HCT116 (cell line): ENCODE measurements around the gene KRT37. TPM values are rescaled to one million over a fixed set of nuclear protein-coding genes. Genes with fewer than 3 reads are reported as not detected.

Experiments used
- ATAC-seq: fragments of 200-7000 bp; cut with Tn5 transposase; 2 replicates; pipeline ENCODE4 v1.9.1; 2020; ENCODE audit warnings: mild to moderate bottlenecking, moderate library complexity
- BruUV-seq: library from RNA; stranded (reverse); fragments of 400-500 nt; replicated peaks from 2 replicates; lab custom pipeline; 2021; lab: Mats Ljungman, UMichigan
- CTCF ChIA-PET: fragments of 300-600 bp; sonication (Branson Sonifier 250); formaldehyde crosslinking; loops from one replicate; lab custom pipeline; 2021; ENCODE audit warnings: antibody characterized with exemption; lab: Charles Lee
- POLR2A ChIA-PET: fragments of 300-600, 350-600 bp; sonication (Branson Sonifier 250); formaldehyde crosslinking; loops from one replicate; lab custom pipeline; 2021; ENCODE audit warnings: antibody characterized with exemption; lab: Charles Lee
- RAD21 ChIA-PET, 2 experiments: fragments of 300-600 bp; sonication (Branson Sonifier 250); formaldehyde crosslinking; loops; one replicate each; lab custom pipeline; 2023; ENCODE audit warnings: low total read pairs in 2 of 2; ENCODE audit not compliant: uncharacterized antibody in 2 of 2, unreplicated experiment in 2 of 2, low non-redundant PET in 1 of 2; lab: Charles Lee
- DNase-seq: peaks from one replicate; pipeline ENCODE4 v3.0.0-alpha.2; 2010; ENCODE audit warnings: low read depth, low spot score
- H2AFZ ChIP-seq: fragments of 200-600 bp; shearing (Covaris generic), sonication (generic); 2 replicates; pipeline ENCODE4 v1.6.1; 2017; ENCODE audit warnings: low read depth, mixed run types, mixed read lengths, antibody characterized with exemption, low read length; ENCODE audit not compliant: poor library complexity, severe bottlenecking
- H3K27ac ChIP-seq: 2 replicates; pipeline ENCODE4 v1.5.1; 2012; ENCODE audit warnings: low read depth, low read length
- H3K27me3 ChIP-seq: fragments of 200-600 bp; sonication (generic); 2 replicates; pipeline ENCODE4 v1.6.1; 2016; ENCODE audit warnings: mixed run types, low read length, mixed read lengths; ENCODE audit not compliant: insufficient read depth
- H3K36me3 ChIP-seq, 2 experiments: fragments of 200-500 bp in 1 of 2; fragments of 200-600 bp in 1 of 2; sonication (Bioruptor generic) in 1 of 2; sonication (generic) in 1 of 2; 2 replicates each; pipeline versions ENCODE4 v1.5.1 to v1.6.1; 2014 to 2016; ENCODE audit warnings: low read length in 2 of 2, inconsistent platforms in 1 of 2, mixed read lengths in 1 of 2, mixed run types in 1 of 2; ENCODE audit not compliant: insufficient read depth in 2 of 2, control insufficient read depth in 1 of 2
- H3K4me1 ChIP-seq, 2 experiments: fragments of 200-600 bp in 1 of 2; sonication (generic) in 1 of 2; 2 replicates each; pipeline versions ENCODE4 v1.5.1 to v1.6.1; 2012 to 2017; ENCODE audit warnings: low read length in 2 of 2, inconsistent platforms in 1 of 2, mild to moderate bottlenecking in 1 of 2, mixed read lengths in 1 of 2, mixed run types in 1 of 2, moderate library complexity in 1 of 2; ENCODE audit not compliant: insufficient read depth in 2 of 2, control insufficient read depth in 1 of 2
- H3K4me2 ChIP-seq: fragments of 200-600 bp; sonication (generic); 2 replicates; pipeline ENCODE4 v1.6.1; 2017; ENCODE audit warnings: mixed run types, low read length, mixed read lengths
- H3K4me3 ChIP-seq, 2 experiments: fragments of 200-600 bp in 1 of 2; sonication (generic) in 1 of 2; replicated peaks in 1 of 2; 2 replicates each; pipeline ENCODE4 v1.5.1; 2011 to 2016; ENCODE audit warnings: low read length in 2 of 2, control low read depth in 1 of 2, low read depth in 1 of 2, mild to moderate bottlenecking in 1 of 2, mixed read lengths in 1 of 2, mixed run types in 1 of 2
- H3K79me2 ChIP-seq: fragments of 200-600 bp; sonication (generic); 2 replicates; pipeline ENCODE4 v1.6.1; 2017; ENCODE audit warnings: mild to moderate bottlenecking, mixed run types, low read length, moderate library complexity, mixed read lengths; ENCODE audit not compliant: insufficient read depth
- H3K9ac ChIP-seq: fragments of 200-600 bp; sonication (generic); 2 replicates; pipeline ENCODE4 v1.6.1; 2016; ENCODE audit warnings: low read length, mixed read lengths
- H3K9me2 ChIP-seq: fragments of 200-600 bp; sonication (generic), shearing (Covaris generic); 2 replicates; pipeline ENCODE4 v1.6.1; 2017; ENCODE audit warnings: mixed run types, mild to moderate bottlenecking, moderate library complexity; ENCODE audit not compliant: insufficient read depth
- H3K9me3 ChIP-seq, 2 experiments: fragments of 200-500 bp in 1 of 2; fragments of 200-600 bp in 1 of 2; sonication (Bioruptor generic) in 1 of 2; sonication (generic) in 1 of 2; 2 replicates each; pipeline ENCODE4 v1.6.1; 2014 to 2017; ENCODE audit warnings: low read length in 2 of 2, mixed read lengths in 2 of 2, inconsistent platforms in 1 of 2, low read depth in 1 of 2, mild to moderate bottlenecking in 1 of 2, mixed run types in 1 of 2, moderate library complexity in 1 of 2; ENCODE audit not compliant: control insufficient read depth in 1 of 2, insufficient read depth in 1 of 2
- H4K20me1 ChIP-seq: fragments of 200-600 bp; sonication (generic), shearing (Covaris generic); 2 replicates; pipeline ENCODE4 v1.6.1; 2017; ENCODE audit warnings: mixed run types, mild to moderate bottlenecking, moderate library complexity; ENCODE audit not compliant: insufficient read depth
- ATF3 ChIP-seq: IDR thresholded peaks from 2 replicates; pipeline ENCODE4 v1.6.1; 2012
- CBX3 ChIP-seq: IDR thresholded peaks from 2 replicates; pipeline ENCODE4 v1.6.1; 2012; ENCODE audit warnings: low read depth
- CEBPB ChIP-seq: IDR thresholded peaks from 2 replicates; pipeline ENCODE4 v1.6.1; 2012; ENCODE audit warnings: low read depth
- CTCF ChIP-seq, 3 experiments: fragments of 200-600 bp in 1 of 3; sonication (generic) in 1 of 3; IDR thresholded peaks in 2 of 3; conservative IDR thresholded peaks in 1 of 3; 2 replicates each; pipeline ENCODE4 v1.5.1; 2012 to 2017; ENCODE audit warnings: low read depth in 2 of 3, low read length in 2 of 3, antibody characterized with exemption in 1 of 3, borderline replicate concordance in 1 of 3, control low read depth in 1 of 3, mild to moderate bottlenecking in 1 of 3, mixed read lengths in 1 of 3, mixed run types in 1 of 3, moderate library complexity in 1 of 3; ENCODE audit not compliant: insufficient read depth in 1 of 3
- EGR1 ChIP-seq: IDR thresholded peaks from 2 replicates; pipeline ENCODE4 v1.6.1; 2012; ENCODE audit warnings: low read depth
- EZH2phosphoT487 ChIP-seq: fragments of 200-600 bp; IDR thresholded peaks from 2 replicates; pipeline ENCODE4 v1.6.1; 2018; ENCODE audit warnings: antibody characterized with exemption, borderline replicate concordance
- FOSL1 ChIP-seq: IDR thresholded peaks from 2 replicates; pipeline ENCODE4 v1.6.1; 2012; ENCODE audit warnings: low read depth
- JUND ChIP-seq: IDR thresholded peaks from 2 replicates; pipeline ENCODE4 v1.6.1; 2012
- MAX ChIP-seq: IDR thresholded peaks from 2 replicates; pipeline ENCODE4 v1.6.1; 2012
- POLR2A ChIP-seq: IDR thresholded peaks from 2 replicates; pipeline ENCODE4 v1.7.0; 2011; ENCODE audit warnings: borderline replicate concordance; ENCODE audit not compliant: insufficient read depth, insufficient read length; ENCODE audit errors: extremely low read depth
- POLR2AphosphoS5 ChIP-seq: IDR thresholded peaks from 2 replicates; pipeline ENCODE4 v1.6.1; 2011; ENCODE audit warnings: mild to moderate bottlenecking, low read depth, low read length, moderate library complexity
- RAD21 ChIP-seq: IDR thresholded peaks from 2 replicates; pipeline ENCODE4 v1.6.1; 2012; ENCODE audit warnings: low read depth, mild to moderate bottlenecking
- REST ChIP-seq: IDR thresholded peaks from 2 replicates; pipeline ENCODE4 v1.6.1; 2012; ENCODE audit warnings: low read depth
- SIN3A ChIP-seq: IDR thresholded peaks from 2 replicates; pipeline ENCODE4 v1.6.1; 2012; ENCODE audit warnings: low read depth
- SP1 ChIP-seq: IDR thresholded peaks from 2 replicates; pipeline ENCODE4 v1.6.1; 2012; ENCODE audit warnings: low read depth
- SRF ChIP-seq: IDR thresholded peaks from 2 replicates; pipeline ENCODE4 v1.6.1; 2012; ENCODE audit warnings: low read depth
- TCF7L2 ChIP-seq: IDR thresholded peaks from 2 replicates; pipeline ENCODE4 v1.7.0; 2011; ENCODE audit warnings: borderline replicate concordance, inconsistent platforms; ENCODE audit not compliant: insufficient read depth, insufficient read length; ENCODE audit errors: extremely low read depth
- YY1 ChIP-seq: IDR thresholded peaks from 2 replicates; pipeline ENCODE4 v1.6.1; 2011; ENCODE audit warnings: low read length, low read depth, moderate library complexity, mild to moderate bottlenecking; ENCODE audit not compliant: insufficient replicate concordance; ENCODE audit errors: extremely low read depth
- ZBTB33 ChIP-seq: IDR thresholded peaks from 2 replicates; pipeline ENCODE4 v1.6.1; 2011; ENCODE audit warnings: mild to moderate bottlenecking, low read length, moderate library complexity; ENCODE audit not compliant: insufficient replicate concordance; ENCODE audit errors: extremely low read depth
- ZFX ChIP-seq: fragments of 450-650 bp; IDR thresholded peaks from 2 replicates; pipeline ENCODE4 v1.6.1; 2017
- ZNF274 ChIP-seq: fragments of 200-500 bp; sonication (Bioruptor generic); IDR thresholded peaks from 2 replicates; pipeline ENCODE4 v1.6.1; 2014; ENCODE audit warnings: mild to moderate bottlenecking, low read depth, low read length, inconsistent platforms
- intact Hi-C: fragments of 100-400 bp; cut with micrococcal nuclease; formaldehyde crosslinking; loops from 2 replicates; pipeline ENCODE4 v1.10.0; 2022
- total RNA-seq: library from RNA; stranded (reverse); gene quantifications from one replicate; pipeline ENCODE4 v1.2.1, GENCODE V29; 2021; ENCODE audit not compliant: unreplicated experiment

The KRT37 gene
- total RNA-seq, 1 experiment from 2014 or later = not detected

- ChIA-PET POLR2A (no interaction called here), CTCF (no interaction called here), RAD21 (no interaction called here)
- intact Hi-C loops = no loop called here
- peak overlapping the region; percentile 70 for H3K4me2 ChIP-seq
- H2AFZ ChIP-seq = no peak overlapping the region
- H3K9ac ChIP-seq = peak overlapping the region; percentile 43
- H3K79me2 ChIP-seq = no peaks in the 10 kb centered on the region
- no peaks in the 10 kb centered on the region for H3K27me3 ChIP-seq
- no TSS peak for BruUV-seq
- no peaks in the 10 kb centered on the region for H4K20me1 ChIP-seq
- H3K4me3 ChIP-seq = peak overlapping the region in 1 of 2 experiments; percentile 12; a peak in 2 of 4 replicates
- peak; percentile 79 for DNase-seq
- ATAC-seq = peak; percentile 95
- H3K9me2 ChIP-seq = no peaks in the 10 kb centered on the region
- peak overlapping the region; percentile 55; the same call in 1 of the 2 replicates for H3K27ac ChIP-seq
- H3K4me1 ChIP-seq = peaks cover 15 to 26% of the 10 kb centered on the region in 2 experiments
- H3K36me3 ChIP-seq = no peaks in the 10 kb centered on the region
- peaks cover 3 to 7% of the 10 kb centered on the region in 2 experiments; a peak in 1 of 4 replicates for H3K9me3 ChIP-seq
- TF ChIP-seq SIN3A (no peak), ZFX (no peak), ZBTB33 (peak; percentile 26), TCF7L2 (peak; percentile 19), CBX3 (peak; percentile 81), ATF3 (no peak), RAD21 (0 out of 2 replicates have a peak, but pooled peaks have one; percentile 11), YY1 (peak; percentile 39), JUND (peak; percentile 88), CEBPB (no peak), SP1 (peak; percentile 86), MAX (peak; percentile 50; the same call in 1 of the 2 replicates), FOSL1 (peak; percentile 90), CTCF (IDR thresholded peaks at IDR 0.05 in 2 of 3, conservative IDR thresholded peaks at IDR 0.05 in 1 of 3; ENCODE audit: borderline replicate concordance in 1 of 3, insufficient read depth in 1 of 3, low read depth in 2 of 3, low read length in 2 of 3) (no peak), POLR2AphosphoS5 (peak; percentile 38; the same call in 1 of the 2 replicates), EGR1 (no peak), EZH2phosphoT487 (no peak), REST (no peak), ZNF274 (no peak), SRF (peak; percentile 58; the same call in 1 of the 2 replicates), POLR2A (no peak)
Observed at GRCh38 chr17:41464682-41465081, 40.3 kb upstream of the KRT37 start.
